Ovary (tissue), 9 donors: ENCODE results near the gene RECQL5. TPM values are rescaled to one million over a fixed set of nuclear protein-coding genes. Genes with fewer than 3 reads are reported as not detected.
A peak's percentile ranks its signal among the peaks of the same experiment; 100 is the strongest.

ENCODE experiments used
- DNase-seq, 5 donors: peaks; one replicate each; pipeline ENCODE4 v3.0.0-alpha.2; 2019 to 2020
- H3K27ac ChIP-seq, 2 donors: fragments of 200-600 bp; one replicate each; pipeline versions ENCODE4 v1.5.1 to v1.8.0; 2019 to 2022
- H3K27me3 ChIP-seq: fragments of 200-600 bp; one replicate; pipeline ENCODE4 v1.8.0; 2022
- H3K36me3 ChIP-seq: fragments of 200-600 bp; sonication (generic); one replicate; pipeline ENCODE4 v1.5.1; 2019
- H3K4me1 ChIP-seq: one replicate; pipeline ENCODE4 v1.8.1; 2013; ENCODE audit warnings: mild to moderate bottlenecking, moderate library complexity; ENCODE audit not compliant: insufficient read depth
- H3K4me3 ChIP-seq: fragments of 200-600 bp; sonication (generic); one replicate; pipeline ENCODE4 v1.5.1; 2017
- H3K9me3 ChIP-seq, 2 donors: fragments of 200-600 bp in 1 of 2; sonication (generic) in 1 of 2; one replicate each; pipeline versions ENCODE4 v1.5.1 to v1.8.1; 2013 to 2019; ENCODE audit warnings: mild to moderate bottlenecking in 1 of 2, moderate library complexity in 1 of 2
- EP300 ChIP-seq: sonication (generic); formaldehyde crosslinking; IDR thresholded peaks from one replicate; pipeline ENCODE4 v1.6.1; 2017; ENCODE audit warnings: antibody characterized with exemption
- POLR2A ChIP-seq: fragments of 450-650 bp; IDR thresholded peaks from one replicate; pipeline ENCODE4 v1.6.1; 2017; ENCODE audit warnings: antibody characterized with exemption, mild to moderate bottlenecking, moderate library complexity
- WGBS, 3 donors: extraction: QIAGEN DNeasy Blood & Tissue Kit in 1 of 3; methylation state at CpG; one replicate each; pipeline versions ENCODE4 v1.1.5 to v1.1.7; 2013 to 2017; 5-methylcytosine and 5-hydroxymethylcytosine counted together
- intact Hi-C, 4 donors: fragments of 100-400 bp; cut with DNase I; formaldehyde crosslinking; loops; one replicate each; pipeline versions ENCODE4 v1.11.0 to v1.15.1; 2022 to 2023
- polyA plus RNA-seq, 2 donors: library from polyadenylated mRNA; stranded (reverse); fragments of 200-250 nt in 1 of 2; fragments of 350-450 nt in 1 of 2; fragmentation: Illumina TruSeq in 1 of 2; extraction: RNeasy Lipid Tissue Mini Kit (QIAGEN cat#74804) in 1 of 2; gene quantifications; one replicate each; pipeline ENCODE4 v1.2.3, GENCODE V29; 2013 to 2014
- total RNA-seq, 7 donors: library from RNA; depleted of rRNA in 2 of 7; stranded (reverse); fragments of >200 nt in 2 of 7; fragmentation: NEBNext Ultra II Directional in 3 of 7; extraction: Animal tissue kit (Norgen Biotek cat#: 25700) in 3 of 7; gene quantifications; one replicate each; pipeline versions ENCODE4 v1.1.0 to v1.2.4, GENCODE V29; 2016 to 2023
- TF ChIP-seq, protein P1 (sequence below), 3 donors: fragments of 450-650 bp in 2 of 3; fragments of 200-600 bp in 1 of 3; IDR thresholded peaks; one replicate each; pipeline versions ENCODE4 v1.5.1 to v1.8.0; 2016 to 2022; ENCODE audit warnings: antibody characterized with exemption in 3 of 3, mild to moderate bottlenecking in 1 of 3
- donor health status: DM: no; HTN: no; CAD: no; lungs with moderate emphysema.
- donor health status: DM: no; HTN: no; CAD: no.
- donor health status: Bipolar disorder and iron deficiency.
- donor health status: DM: yes; HTN: yes; CAD: no.
- donor health status: DM: no; HTN: no; CAD: no.
- donor health status: DM: yes; HTN: yes; CAD: no.

The RECQL5 gene
- total and polyA plus RNA-seq, 9 donors, result 13.8 to 32.8 (median 23.9) TPM

DNA sequence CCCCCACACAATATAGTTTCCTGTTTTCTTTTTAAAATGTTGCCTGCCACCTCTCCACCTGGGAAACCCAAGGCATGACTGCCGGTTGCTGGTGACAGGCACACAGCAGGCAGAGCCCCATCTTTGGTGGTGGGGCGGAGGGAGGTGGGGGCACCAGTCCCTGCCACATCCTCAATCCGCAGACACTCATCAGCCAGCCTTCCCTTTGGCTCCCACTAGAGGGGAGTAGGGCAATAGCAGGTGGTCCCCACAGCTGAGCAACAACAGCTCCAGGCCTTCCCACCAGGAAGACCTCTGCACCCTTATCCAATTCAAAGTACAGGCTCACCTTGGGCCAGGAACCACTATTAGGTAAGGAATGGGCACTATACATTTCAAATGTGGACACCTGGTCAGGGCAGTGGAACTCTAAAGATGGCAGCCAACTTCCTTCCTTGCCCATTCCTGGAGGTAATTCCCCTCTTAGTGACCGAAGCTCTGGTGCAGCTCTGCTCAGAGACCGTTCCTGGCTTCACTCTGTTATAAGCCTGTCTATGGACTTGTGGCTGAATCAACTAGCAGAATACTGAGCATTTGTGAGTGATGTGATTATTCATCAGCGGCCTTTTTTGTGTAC is 13.9 kb downstream of the RECQL5 start:
- H3K9me3 ChIP-seq, result no peaks in the 10 kb centered on the region
- H3K27ac ChIP-seq, result no peak overlapping the region
- peak in 1 of 5 donors; percentile 36 for DNase-seq
- no peaks in the 10 kb centered on the region for H3K36me3 ChIP-seq
- H3K4me3 ChIP-seq, result no peak overlapping the region
- 55 to 62% (median 61%) methylated on average over 6 of the region's 6 CpGs for WGBS, 3 donors
- no peaks in the 10 kb centered on the region for H3K4me1 ChIP-seq
- TF ChIP-seq EP300, result no peak
- intact Hi-C loops, result no loop called here
- no peaks in the 10 kb centered on the region for H3K27me3 ChIP-seq

DNA sequence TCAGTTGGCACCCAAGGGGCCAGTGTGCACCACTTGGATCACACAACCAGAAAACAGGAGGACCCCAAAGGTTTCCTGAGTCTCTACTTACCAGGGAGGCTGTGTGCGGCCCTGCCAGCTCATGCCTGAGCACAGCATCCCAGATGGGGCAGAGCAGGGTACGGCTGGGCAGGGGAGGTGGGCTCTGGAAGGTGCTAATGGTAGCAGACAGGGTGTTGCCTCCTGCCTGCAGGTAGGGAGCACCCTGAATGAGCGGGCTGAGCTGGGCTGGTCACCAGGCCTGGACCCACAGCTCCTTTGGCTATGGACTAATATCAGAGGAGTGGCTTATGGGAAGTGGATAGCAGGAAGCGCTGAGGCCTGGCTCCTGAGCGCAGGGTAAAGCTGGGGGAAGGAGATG is 14.6 kb downstream of the RECQL5 start:
- no peak for TF ChIP-seq POLR2A
- no peak for TF ChIP-seq EP300
- TF ChIP-seq, protein P1, sequence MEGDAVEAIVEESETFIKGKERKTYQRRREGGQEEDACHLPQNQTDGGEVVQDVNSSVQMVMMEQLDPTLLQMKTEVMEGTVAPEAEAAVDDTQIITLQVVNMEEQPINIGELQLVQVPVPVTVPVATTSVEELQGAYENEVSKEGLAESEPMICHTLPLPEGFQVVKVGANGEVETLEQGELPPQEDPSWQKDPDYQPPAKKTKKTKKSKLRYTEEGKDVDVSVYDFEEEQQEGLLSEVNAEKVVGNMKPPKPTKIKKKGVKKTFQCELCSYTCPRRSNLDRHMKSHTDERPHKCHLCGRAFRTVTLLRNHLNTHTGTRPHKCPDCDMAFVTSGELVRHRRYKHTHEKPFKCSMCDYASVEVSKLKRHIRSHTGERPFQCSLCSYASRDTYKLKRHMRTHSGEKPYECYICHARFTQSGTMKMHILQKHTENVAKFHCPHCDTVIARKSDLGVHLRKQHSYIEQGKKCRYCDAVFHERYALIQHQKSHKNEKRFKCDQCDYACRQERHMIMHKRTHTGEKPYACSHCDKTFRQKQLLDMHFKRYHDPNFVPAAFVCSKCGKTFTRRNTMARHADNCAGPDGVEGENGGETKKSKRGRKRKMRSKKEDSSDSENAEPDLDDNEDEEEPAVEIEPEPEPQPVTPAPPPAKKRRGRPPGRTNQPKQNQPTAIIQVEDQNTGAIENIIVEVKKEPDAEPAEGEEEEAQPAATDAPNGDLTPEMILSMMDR (IDR thresholded peaks at IDR 0.05), result no peak
- H3K4me3 ChIP-seq, result no peak overlapping the region
- intact Hi-C loops, result no loop called here
- no peaks in the 10 kb centered on the region for H3K4me1 ChIP-seq
- no peaks in the 10 kb centered on the region for H3K9me3 ChIP-seq
- 89 to 96% (median 90%) methylated on average over 5 of the region's 5 CpGs for WGBS, 3 donors
- no peaks in the 10 kb centered on the region for H3K36me3 ChIP-seq
- DNase-seq, result peak in 1 of 5 donors; percentile 24
- H3K27ac ChIP-seq, result no peak overlapping the region
- no peaks in the 10 kb centered on the region for H3K27me3 ChIP-seq

DNA sequence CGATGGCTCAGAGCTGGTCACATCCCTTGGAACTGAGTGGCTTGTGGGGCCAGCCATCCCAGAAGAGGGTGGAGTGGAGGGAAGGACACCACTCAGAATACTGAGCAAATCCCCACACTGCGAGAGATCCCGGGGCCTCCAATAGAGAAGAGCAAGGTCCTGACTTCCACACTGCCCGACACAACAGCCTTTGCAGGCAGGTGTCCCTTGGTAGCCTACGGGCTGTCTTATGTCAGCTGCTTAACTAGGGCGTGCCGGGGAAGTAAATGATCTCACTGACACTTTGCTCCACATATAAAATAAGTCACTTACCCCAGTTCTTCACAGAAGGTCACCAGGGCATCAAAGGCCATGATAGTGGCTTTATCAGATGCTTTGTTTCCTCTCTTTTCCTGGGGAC is 16.1 kb downstream of the RECQL5 start:
- Histone ChIP-seq H3K4me1 (no peaks in the 10 kb centered on the region), H3K4me3 (no peak overlapping the region), H3K36me3 (no peaks in the 10 kb centered on the region), H3K27me3 (no peaks in the 10 kb centered on the region), H3K9me3 (no peaks in the 10 kb centered on the region), H3K27ac (no peak overlapping the region)
- TF ChIP-seq, protein P1 (IDR thresholded peaks at IDR 0.05), result no peak
- no peak for TF ChIP-seq EP300
- TF ChIP-seq POLR2A, result no peak
- intact Hi-C loops, result no loop called here
- no peak for DNase-seq
- WGBS, 3 donors, result 86 to 93% (median 88%) methylated on average over 7 of the region's 7 CpGs

DNA sequence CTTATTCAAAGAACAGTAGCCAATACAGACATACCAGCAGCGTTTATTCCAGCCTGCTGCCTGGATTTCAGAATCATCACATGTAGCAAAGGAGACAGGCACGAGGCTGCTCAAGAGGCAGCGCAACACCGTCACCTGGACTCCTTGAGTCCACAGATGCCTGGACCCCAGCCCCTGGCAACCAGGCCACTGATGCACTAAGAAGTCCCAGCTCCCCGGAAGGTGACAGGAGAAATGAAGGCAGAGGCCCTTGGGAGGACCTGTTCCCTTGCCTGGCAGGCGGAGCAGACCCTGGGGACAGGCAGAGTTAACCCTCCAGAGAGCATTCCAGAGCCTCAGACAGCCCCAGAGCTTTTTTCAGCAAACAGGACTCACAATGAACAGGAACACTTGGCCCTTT is 17.3 kb downstream of the RECQL5 start:
- DNase-seq, result no peak
- Histone ChIP-seq H3K9me3 (no peaks in the 10 kb centered on the region), H3K27ac (no peak overlapping the region), H3K27me3 (no peaks in the 10 kb centered on the region), H3K36me3 (no peaks in the 10 kb centered on the region), H3K4me3 (no peak overlapping the region), H3K4me1 (no peaks in the 10 kb centered on the region)
- WGBS, 3 donors, result 92 to 94% (median 93%) methylated on average over 6 of the region's 6 CpGs
- TF ChIP-seq EP300 (no peak), POLR2A (no peak)
- TF ChIP-seq, protein P1 (IDR thresholded peaks at IDR 0.05), result no peak
- intact Hi-C loops, result no loop called here

DNA sequence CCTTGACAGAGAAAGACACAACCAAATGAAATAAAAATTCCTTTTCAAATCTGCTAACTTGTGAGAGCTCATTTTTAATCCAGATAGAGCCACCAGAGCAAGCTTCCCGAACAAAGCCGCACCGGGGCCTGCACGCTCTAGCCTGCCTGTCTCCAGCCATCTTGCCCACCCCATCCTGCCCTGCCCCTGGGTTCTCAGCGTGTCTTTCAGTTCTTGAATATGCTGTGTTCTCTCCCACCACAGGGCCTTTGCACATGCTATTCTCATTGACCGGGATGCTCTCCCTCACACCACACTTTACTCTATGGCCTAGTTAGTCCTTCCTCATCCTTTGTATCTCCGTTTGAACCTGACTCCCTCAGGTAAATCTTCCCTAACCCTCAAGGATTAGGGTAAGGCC is 19.0 kb downstream of the RECQL5 start:
- Histone ChIP-seq H3K27ac (no peak overlapping the region), H3K36me3 (no peaks in the 10 kb centered on the region), H3K9me3 (no peaks in the 10 kb centered on the region), H3K27me3 (no peaks in the 10 kb centered on the region), H3K4me3 (no peak overlapping the region), H3K4me1 (no peaks in the 10 kb centered on the region)
- WGBS, 3 donors, result 97 to 98% (median 97%) methylated on average over 7 of the region's 7 CpGs
- DNase-seq, result no peak
- TF ChIP-seq, protein P1 (IDR thresholded peaks at IDR 0.05), result no peak
- TF ChIP-seq EP300 (no peak), POLR2A (no peak)
- intact Hi-C loops, result no loop called here
